HG03045 (cell line): Measurements from ENCODE around the gene PCLAF.
"Not testable (repeated sequence)": the region's sequence is repeated elsewhere in the genome, so short reads cannot be mapped to it uniquely, and the experiment has no call there.

ENCODE experiments used
- ATAC-seq: cut with Tn5 transposase; IDR thresholded peaks from one replicate; pipeline ENCODE4 v1.9.1; 2021; ENCODE audit warnings: mild to moderate bottlenecking, moderate library complexity; ENCODE audit not compliant: unreplicated experiment

The PCLAF gene

GRCh38 chr15:64326458-64326857 lies 54.8 kb downstream of the PCLAF start:
- not testable (repeated sequence) for ATAC-seq

DNA sequence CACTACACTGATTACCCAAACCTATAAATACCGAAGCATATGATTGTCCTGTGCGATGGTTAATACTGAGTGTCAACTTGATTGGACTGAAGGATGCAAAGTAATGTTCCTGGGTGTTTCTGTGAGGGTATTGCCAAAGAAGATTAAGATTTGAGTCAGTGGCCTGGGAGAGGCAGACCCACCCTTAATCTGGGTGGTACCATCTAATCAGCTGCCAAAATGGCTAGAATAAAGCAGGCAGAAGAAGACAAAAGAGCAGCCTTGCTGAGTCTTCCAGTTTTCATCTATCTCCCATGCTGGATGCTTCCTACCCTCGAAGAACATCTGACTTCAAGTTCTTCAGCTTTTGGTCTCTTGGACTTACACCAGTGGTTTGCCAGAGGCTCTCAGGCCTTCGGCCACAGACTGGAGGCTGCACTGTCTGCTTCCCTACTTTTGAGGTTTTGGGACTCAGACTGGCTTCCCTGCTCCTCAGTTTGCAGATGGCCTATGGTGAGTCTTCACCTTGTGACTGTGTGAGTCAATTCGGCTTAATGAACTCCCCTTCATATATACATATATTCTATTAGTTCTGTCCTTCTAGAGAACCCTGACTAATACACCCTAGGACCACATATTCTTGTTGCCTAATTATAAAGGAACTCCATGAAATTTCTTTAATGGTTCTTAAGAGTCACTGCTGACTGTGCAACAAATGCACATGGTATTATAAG lies 56.9 kb downstream of the PCLAF start:
- ATAC-seq, result no peak

DNA sequence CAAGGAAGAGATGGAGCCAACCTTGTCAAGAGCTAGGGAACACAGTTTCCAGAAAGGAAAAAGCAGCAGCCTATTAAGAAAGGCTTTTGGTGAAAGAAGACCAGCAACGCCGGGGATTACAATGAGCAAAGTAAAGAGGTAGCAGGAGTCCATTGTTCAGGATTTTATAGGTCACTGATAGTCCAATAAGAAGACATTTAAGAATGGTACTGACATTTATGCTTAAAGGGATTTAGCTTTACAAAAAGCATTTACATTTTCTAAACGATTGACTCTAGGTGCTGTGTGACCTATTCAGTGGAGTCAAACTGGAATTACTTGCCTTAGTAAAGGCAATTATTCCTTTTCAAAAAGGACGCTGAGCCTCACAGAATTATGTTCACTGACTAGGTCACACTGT lies 66.0 kb downstream of the PCLAF start:
- no peak for ATAC-seq

DNA sequence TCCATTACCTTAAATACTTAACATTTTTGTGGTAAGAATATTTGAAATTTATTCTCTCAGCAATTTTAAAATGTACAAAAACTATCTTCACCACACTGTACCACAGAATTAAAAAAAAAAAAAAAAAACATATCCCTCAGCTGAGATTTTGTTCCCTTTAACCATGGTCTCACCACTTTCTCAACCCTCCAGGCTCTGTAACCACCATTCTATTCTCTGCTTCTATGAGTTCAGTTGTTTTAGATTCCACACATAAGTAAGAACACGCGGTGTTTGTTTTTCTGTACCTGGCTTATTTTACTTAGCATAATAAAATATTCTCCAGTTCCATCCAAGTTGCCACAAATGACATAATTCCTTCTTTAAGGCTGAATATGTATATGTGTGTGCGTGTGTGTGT lies 66.8 kb downstream of the PCLAF start:
- ATAC-seq, result no peak
